ENCODE measurements around the gene PCYT1B.

Gene PCYT1B

GRCh38 chrX:24668111-24668510 lies 21.0 kb upstream of the PCYT1B start:
- Histone ChIP-seq H3K9me3 (ENCODE audit: control insufficient read depth, insufficient read depth, low read depth, low read length) (no peaks in the 10 kb centered on the region), H3K27ac (ENCODE audit: extremely low read depth, low read depth, low read length) (no peak overlapping the region), H3K4me1 (ENCODE audit: control insufficient read depth, insufficient read depth, low read length) (no peaks in the 10 kb centered on the region), H3K4me3 (ENCODE audit: low read depth, low read length) (no peak overlapping the region), H3K36me3 (ENCODE audit: control insufficient read depth in 2 of 2, insufficient read depth in 1 of 2, low read length in 2 of 2) (no peaks in the 10 kb centered on the region)
- TF ChIP-seq ZNF645 (tag by site-specific recombination; IDR thresholded peaks at IDR 0.05) (no peak), ZNF274 (IDR thresholded peaks at IDR 0.05; ENCODE audit: low read length) (no peak), ZNF274 (tag by site-specific recombination; IDR thresholded peaks at IDR 0.05; ENCODE audit: borderline replicate concordance) (no peak), ZNF510 (tag by site-specific recombination; IDR thresholded peaks at IDR 0.05; ENCODE audit: insufficient replicate concordance) (no peak), ZNF341 (tag by site-specific recombination; IDR thresholded peaks at IDR 0.05; ENCODE audit: low read depth) (no peak), ZNF174 (tag by site-specific recombination; IDR thresholded peaks at IDR 0.05) (no peak), ZEB2 (tag by site-specific recombination; IDR thresholded peaks at IDR 0.05) (no peak), ZBTB6 (tag by site-specific recombination; IDR thresholded peaks at IDR 0.05) (no peak), ZNF629 (tag by site-specific recombination; IDR thresholded peaks at IDR 0.05) (no peak), SP2 (tag by site-specific recombination; IDR thresholded peaks at IDR 0.05) (no peak), ZBTB21 (tag by site-specific recombination; IDR thresholded peaks at IDR 0.05) (no peak), ZSCAN18 (tag by site-specific recombination; IDR thresholded peaks at IDR 0.05) (no peak), ZBTB1 (tag by site-specific recombination; IDR thresholded peaks at IDR 0.05) (no peak), ZBTB17 (tag by site-specific recombination; IDR thresholded peaks at IDR 0.05) (no peak), ZNF548 (tag by site-specific recombination; IDR thresholded peaks at IDR 0.05) (no peak), BCL6B (tag by site-specific recombination; IDR thresholded peaks at IDR 0.05) (no peak), IKZF3 (tag by site-specific recombination; IDR thresholded peaks at IDR 0.05) (no peak), ZNF514 (tag by site-specific recombination; IDR thresholded peaks at IDR 0.05) (no peak), ZNF121 (tag by site-specific recombination; IDR thresholded peaks at IDR 0.05) (no peak), ZXDB (tag by site-specific recombination; IDR thresholded peaks at IDR 0.05) (no peak)
- ChIA-PET CTCF (interaction anchor here (1.3 kb wide), 1 partner anchor 8 kb away, joined by 8 read pairs; no protein-coding TSS in a partner anchor), POLR2A (no interaction called here)

GRCh38 chrX:24662352-24662751 lies 15.2 kb upstream of the PCYT1B start:
- Histone ChIP-seq H3K27ac (ENCODE audit: extremely low read depth, low read depth, low read length) (no peak overlapping the region), H3K9me3 (ENCODE audit: control insufficient read depth, insufficient read depth, low read depth, low read length) (no peaks in the 10 kb centered on the region), H3K4me3 (ENCODE audit: low read depth, low read length) (no peak overlapping the region), H3K36me3 (ENCODE audit: control insufficient read depth in 2 of 2, insufficient read depth in 1 of 2, low read length in 2 of 2) (no peaks in the 10 kb centered on the region), H3K4me1 (ENCODE audit: control insufficient read depth, insufficient read depth, low read length) (no peaks in the 10 kb centered on the region)
- no peak for TF ChIP-seq GLIS2 (tag by site-specific recombination; IDR thresholded peaks at IDR 0.05)
- no peak for TF ChIP-seq OSR2 (tag by site-specific recombination; IDR thresholded peaks at IDR 0.05)
- ChIA-PET CTCF (interaction anchor here (0.6 to 1.3 kb wide), 4 partner anchors 14 to 264 kb away, joined by 3 to 11 read pairs (median 3); no protein-coding TSS in a partner anchor), POLR2A (no interaction called here)
